Chondrocyte (in vitro differentiated cells): Measurements from ENCODE around the gene DBF4B. TPM values are rescaled to one million over a fixed set of nuclear protein-coding genes. Genes with fewer than 3 reads are reported as not detected.
A peak's percentile ranks its signal among the peaks of the same experiment; 100 is the strongest.

ENCODE experiments used
- DNase-seq: peaks from one replicate; pipeline ENCODE4 v3.0.0; 2021; ENCODE audit warnings: mixed read lengths, low spot score
- H3K27ac Mint-ChIP-seq: one replicate; pipeline ENCODE4 v1.8.0; 2021; ENCODE audit warnings: mild to moderate bottlenecking, moderate library complexity, mixed read lengths; ENCODE audit not compliant: unreplicated experiment
- H3K27me3 Mint-ChIP-seq: 2 replicates; pipeline ENCODE4 v1.8.0; 2021; ENCODE audit warnings: low read depth, mixed read lengths
- H3K36me3 Mint-ChIP-seq: 2 replicates; pipeline ENCODE4 v1.8.0; 2021; ENCODE audit warnings: low read depth, mixed read lengths
- H3K4me1 Mint-ChIP-seq: 2 replicates; pipeline ENCODE4 v1.8.0; 2021; ENCODE audit warnings: low read depth, mild to moderate bottlenecking, mixed read lengths
- H3K4me3 Mint-ChIP-seq: one replicate; pipeline ENCODE4 v1.8.0; 2021; ENCODE audit warnings: mild to moderate bottlenecking, moderate library complexity, mixed read lengths; ENCODE audit not compliant: unreplicated experiment
- H3K9me3 Mint-ChIP-seq: 2 replicates; pipeline ENCODE4 v1.8.0; 2021; ENCODE audit warnings: low read depth, mixed read lengths
- total RNA-seq: library from RNA; stranded (reverse); gene quantifications from 3 replicates; pipeline ENCODE4 v1.2.1, GENCODE V29; 2021
- TF ChIP-seq, protein P1 (sequence below): fragments of 200-600 bp; sonication (generic); IDR thresholded peaks from 2 replicates; pipeline ENCODE4 v1.5.0; 2021; ENCODE audit warnings: antibody characterized with exemption, mild to moderate bottlenecking, moderate library complexity

Gene DBF4B
- total RNA-seq, 1 donor from 2014 or later: 5.5 TPM

DNA sequence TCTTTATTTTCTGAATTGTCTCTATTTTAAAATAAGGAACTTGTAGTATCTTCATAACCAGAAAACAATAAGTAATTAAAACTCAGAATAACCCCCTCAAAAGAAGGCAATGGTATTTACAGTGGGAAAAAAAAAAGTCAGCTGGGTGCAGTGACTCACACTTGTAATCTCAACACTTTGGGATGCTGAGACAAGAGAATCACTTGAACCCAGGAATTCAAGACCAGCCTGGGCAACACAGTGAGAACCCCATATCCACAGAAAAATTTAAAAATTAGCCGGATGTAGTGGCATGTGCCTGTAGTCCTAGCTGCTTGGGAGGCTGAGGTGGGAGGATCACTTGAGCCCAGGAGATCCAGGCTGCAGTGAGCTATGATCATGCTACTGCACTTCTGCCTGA, 83.8 kb downstream of the DBF4B start:
- Mint-ChIP-seq H3K27ac (no peak overlapping the region), H3K27me3 (no peaks in the 10 kb centered on the region), H3K4me1 (peaks cover 44% of the 10 kb centered on the region), H3K9me3 (no peaks in the 10 kb centered on the region), H3K36me3 (peaks cover 2% of the 10 kb centered on the region), H3K4me3 (no peak overlapping the region)
- TF ChIP-seq, protein P1, sequence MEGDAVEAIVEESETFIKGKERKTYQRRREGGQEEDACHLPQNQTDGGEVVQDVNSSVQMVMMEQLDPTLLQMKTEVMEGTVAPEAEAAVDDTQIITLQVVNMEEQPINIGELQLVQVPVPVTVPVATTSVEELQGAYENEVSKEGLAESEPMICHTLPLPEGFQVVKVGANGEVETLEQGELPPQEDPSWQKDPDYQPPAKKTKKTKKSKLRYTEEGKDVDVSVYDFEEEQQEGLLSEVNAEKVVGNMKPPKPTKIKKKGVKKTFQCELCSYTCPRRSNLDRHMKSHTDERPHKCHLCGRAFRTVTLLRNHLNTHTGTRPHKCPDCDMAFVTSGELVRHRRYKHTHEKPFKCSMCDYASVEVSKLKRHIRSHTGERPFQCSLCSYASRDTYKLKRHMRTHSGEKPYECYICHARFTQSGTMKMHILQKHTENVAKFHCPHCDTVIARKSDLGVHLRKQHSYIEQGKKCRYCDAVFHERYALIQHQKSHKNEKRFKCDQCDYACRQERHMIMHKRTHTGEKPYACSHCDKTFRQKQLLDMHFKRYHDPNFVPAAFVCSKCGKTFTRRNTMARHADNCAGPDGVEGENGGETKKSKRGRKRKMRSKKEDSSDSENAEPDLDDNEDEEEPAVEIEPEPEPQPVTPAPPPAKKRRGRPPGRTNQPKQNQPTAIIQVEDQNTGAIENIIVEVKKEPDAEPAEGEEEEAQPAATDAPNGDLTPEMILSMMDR: no peak
- no peak for DNase-seq

DNA sequence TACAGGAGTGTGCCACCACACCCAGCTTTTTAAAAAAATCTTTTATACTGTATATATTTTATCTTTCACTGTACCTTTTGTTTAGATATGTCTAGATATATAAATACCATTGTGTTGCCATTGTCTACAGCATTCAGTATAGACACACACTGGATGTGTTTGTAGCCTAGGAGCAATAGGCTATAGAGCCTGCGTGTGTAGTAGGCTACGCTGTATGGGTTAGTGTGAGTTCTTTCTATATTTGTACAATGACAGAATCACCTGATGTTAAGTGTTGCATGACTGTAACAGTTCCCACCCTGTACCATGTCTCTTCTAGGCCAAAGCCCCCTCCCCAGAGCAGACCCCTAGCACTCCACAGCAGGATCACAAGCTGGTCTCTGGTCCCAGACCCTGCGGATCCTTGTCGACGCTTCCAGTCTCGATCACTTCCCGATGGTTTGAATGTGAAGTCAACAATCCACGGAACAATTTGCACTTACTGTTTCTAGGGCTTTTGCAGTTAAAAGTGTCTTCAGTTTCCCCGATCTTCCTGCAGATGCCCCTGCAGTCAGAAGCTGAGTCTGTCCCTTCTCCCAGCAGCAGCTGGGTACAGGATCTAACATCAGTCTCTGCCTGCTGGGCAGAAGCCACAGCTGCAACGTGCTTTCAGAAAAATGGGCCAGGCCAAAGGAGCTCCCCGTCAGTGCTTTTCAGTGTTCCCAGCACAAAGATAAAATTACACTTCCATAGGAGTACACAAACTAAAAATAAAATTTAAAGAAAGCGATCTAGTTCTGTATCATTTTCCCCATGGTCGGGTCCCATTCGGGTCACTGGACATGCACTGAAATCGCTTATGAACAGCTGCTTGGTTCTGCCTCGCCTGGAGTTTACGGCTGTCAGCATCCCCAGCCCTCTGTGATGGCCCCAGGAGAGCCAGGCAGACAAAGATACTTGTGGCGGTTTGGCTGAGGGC, 85.7 kb downstream of the DBF4B start:
- Mint-ChIP-seq H3K4me3 (peak overlapping the region; percentile 26), H3K27ac (peak overlapping the region; percentile 98), H3K4me1 (peaks cover 49% of the 10 kb centered on the region), H3K9me3 (no peaks in the 10 kb centered on the region), H3K27me3 (no peaks in the 10 kb centered on the region), H3K36me3 (peaks cover 2% of the 10 kb centered on the region)
- no peak for DNase-seq
- TF ChIP-seq, protein P1: peak; percentile 42

DNA sequence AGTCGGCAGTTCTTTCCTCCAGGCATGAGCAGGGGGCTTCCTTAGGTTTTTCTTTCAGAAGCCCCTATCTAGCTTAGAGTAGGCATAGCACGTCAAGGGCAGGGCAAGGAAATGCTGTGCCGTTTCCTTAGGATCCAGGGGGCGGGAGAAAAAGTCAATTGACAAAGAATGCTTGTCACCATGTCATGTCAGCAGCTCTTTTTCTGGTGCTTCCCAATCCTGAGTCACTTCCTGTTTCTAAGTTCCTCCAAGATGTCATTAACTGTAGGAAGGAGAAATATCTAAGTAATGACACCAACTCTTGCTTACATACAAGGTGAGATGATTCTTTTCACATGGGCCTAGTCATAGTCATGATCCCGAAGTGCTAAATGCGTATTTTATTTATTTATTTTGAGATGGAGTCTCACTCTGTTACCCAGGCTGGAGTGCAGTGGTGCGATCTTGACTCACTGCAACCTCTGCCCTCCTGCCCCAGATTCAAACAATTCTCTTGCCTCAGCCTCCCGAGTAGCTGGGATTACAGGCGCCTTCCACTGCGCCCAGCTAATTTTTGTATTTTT, 86.5 kb downstream of the DBF4B start:
- Mint-ChIP-seq H3K4me1 (peaks cover 49% of the 10 kb centered on the region), H3K9me3 (no peaks in the 10 kb centered on the region), H3K4me3 (peak overlapping the region; percentile 44), H3K36me3 (peaks cover 2% of the 10 kb centered on the region), H3K27me3 (no peaks in the 10 kb centered on the region), H3K27ac (peak overlapping the region; percentile 98)
- TF ChIP-seq, protein P1: no peak
- no peak for DNase-seq

DNA sequence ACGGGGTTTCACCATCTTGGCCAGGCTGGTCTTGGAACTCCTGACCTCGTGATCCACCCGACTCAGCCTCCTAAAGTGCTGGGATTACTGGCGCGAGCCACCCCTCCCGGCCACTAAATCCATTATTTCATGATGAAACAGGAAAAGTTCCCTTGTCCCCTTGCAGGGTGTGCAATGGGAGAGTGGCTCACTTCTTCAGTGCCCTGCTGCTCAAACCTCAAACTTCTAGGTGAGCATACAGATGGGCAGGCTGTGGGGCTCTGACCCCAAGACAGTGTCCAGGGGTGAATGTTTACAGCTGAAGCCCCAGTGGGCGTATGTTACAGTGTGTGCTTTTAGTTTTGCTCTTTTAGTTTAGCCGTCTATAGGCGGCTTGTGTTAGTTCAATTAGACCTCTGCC, 87.0 kb downstream of the DBF4B start:
- peaks cover 49% of the 10 kb centered on the region for H3K4me1 Mint-ChIP-seq
- peak overlapping the region; percentile 98 for H3K27ac Mint-ChIP-seq
- TF ChIP-seq, protein P1: no peak
- H3K9me3 Mint-ChIP-seq: no peaks in the 10 kb centered on the region
- H3K36me3 Mint-ChIP-seq: peaks cover 2% of the 10 kb centered on the region
- no peak for DNase-seq
- H3K4me3 Mint-ChIP-seq: peak overlapping the region; percentile 44
- H3K27me3 Mint-ChIP-seq: no peaks in the 10 kb centered on the region

DNA sequence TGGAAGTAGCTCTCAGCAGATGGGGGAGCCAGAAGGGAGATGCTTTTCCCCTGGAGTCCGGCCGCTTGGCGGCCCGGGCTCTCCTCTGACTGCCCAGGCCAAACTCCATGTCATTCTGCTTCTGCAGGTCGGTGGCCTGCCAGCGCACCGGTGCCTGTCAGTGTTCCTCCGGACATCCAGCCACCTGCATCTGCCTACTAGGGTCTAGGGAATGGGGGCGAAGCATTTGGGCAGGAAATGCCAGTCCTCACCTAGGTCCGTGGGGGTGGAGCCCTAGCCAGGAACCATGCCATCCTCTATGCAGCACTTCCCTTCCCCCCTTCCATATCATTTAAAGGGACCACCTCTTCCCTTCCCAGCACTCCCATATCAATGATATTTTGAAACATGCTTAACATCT, 87.5 kb downstream of the DBF4B start:
- TF ChIP-seq, protein P1: no peak
- no peaks in the 10 kb centered on the region for H3K9me3 Mint-ChIP-seq
- H3K27me3 Mint-ChIP-seq: no peaks in the 10 kb centered on the region
- peaks cover 2% of the 10 kb centered on the region for H3K36me3 Mint-ChIP-seq
- H3K4me3 Mint-ChIP-seq: peak overlapping the region; percentile 57
- DNase-seq: no peak
- peak overlapping the region; percentile 98 for H3K27ac Mint-ChIP-seq
- H3K4me1 Mint-ChIP-seq: peaks cover 49% of the 10 kb centered on the region
